HG03175 (cell line): ENCODE data around the gene DLD.
"Not testable (repeated sequence)": the region's sequence is repeated elsewhere in the genome, so short reads cannot be mapped to it uniquely, and the experiment has no call there.

Experiments used
- ATAC-seq: cut with Tn5 transposase; IDR thresholded peaks from one replicate; pipeline ENCODE4 v1.9.1; 2021; ENCODE audit warnings: mild to moderate bottlenecking, moderate library complexity; ENCODE audit not compliant: unreplicated experiment

DLD gene

GRCh38 chr7:107913851-107914250, 22.9 kb downstream of the DLD start:
- ATAC-seq, result no peak

GRCh38 chr7:107914831-107915230, 23.8 kb downstream of the DLD start:
- no peak for ATAC-seq

GRCh38 chr7:107915541-107915940, 24.6 kb downstream of the DLD start:
- ATAC-seq, result no peak

GRCh38 chr7:107917763-107918651, 27.0 kb downstream of the DLD start:
- ATAC-seq, result peak; percentile 83

GRCh38 chr7:107918948-107919347, 28.0 kb downstream of the DLD start:
- no peak for ATAC-seq

- ATAC-seq, result no peak
Measured at GRCh38 chr7:107920048-107920772, 29.2 kb downstream of the DLD start.

- ATAC-seq, result not testable (repeated sequence)
Measured at GRCh38 chr7:107921826-107922225, 30.8 kb downstream of the DLD start.

GRCh38 chr7:107922886-107923285, 31.9 kb downstream of the DLD start:
- ATAC-seq, result no peak

- peak; percentile 82 for ATAC-seq
Measured at GRCh38 chr7:107924841-107925504, 34.0 kb downstream of the DLD start.

- no peak for ATAC-seq
Measured at GRCh38 chr7:107926481-107926880, 35.5 kb downstream of the DLD start.

- ATAC-seq, result no peak
Measured at GRCh38 chr7:107931740-107932515, 40.9 kb downstream of the DLD start.

- ATAC-seq, result no peak
Measured at GRCh38 chr7:107932805-107933204, 41.8 kb downstream of the DLD start.

GRCh38 chr7:107933386-107934013, 42.5 kb downstream of the DLD start:
- no peak for ATAC-seq

- no peak for ATAC-seq
Measured at GRCh38 chr7:107934991-107935770, 44.2 kb downstream of the DLD start.

GRCh38 chr7:107936312-107936711, 45.3 kb downstream of the DLD start:
- ATAC-seq, result no peak

- ATAC-seq, result no peak
Measured at GRCh38 chr7:107937531-107937930, 46.5 kb downstream of the DLD start.

GRCh38 chr7:107938456-107939250, 47.7 kb downstream of the DLD start:
- ATAC-seq, result no peak

- ATAC-seq, result no peak
Measured at GRCh38 chr7:107939573-107940489, 48.8 kb downstream of the DLD start.
